HG02970 (cell line): ENCODE data around the gene SPINDOC.
"Not testable (repeated sequence)": the region's sequence is repeated elsewhere in the genome, so short reads cannot be mapped to it uniquely, and the experiment has no call there.

Experiments used
- ATAC-seq: cut with Tn5 transposase; IDR thresholded peaks from one replicate; pipeline ENCODE4 v1.9.1; 2021; ENCODE audit warnings: mild to moderate bottlenecking, moderate library complexity, moderate number of reproducible peaks; ENCODE audit not compliant: unreplicated experiment, low FRiP score

The SPINDOC gene

DNA sequence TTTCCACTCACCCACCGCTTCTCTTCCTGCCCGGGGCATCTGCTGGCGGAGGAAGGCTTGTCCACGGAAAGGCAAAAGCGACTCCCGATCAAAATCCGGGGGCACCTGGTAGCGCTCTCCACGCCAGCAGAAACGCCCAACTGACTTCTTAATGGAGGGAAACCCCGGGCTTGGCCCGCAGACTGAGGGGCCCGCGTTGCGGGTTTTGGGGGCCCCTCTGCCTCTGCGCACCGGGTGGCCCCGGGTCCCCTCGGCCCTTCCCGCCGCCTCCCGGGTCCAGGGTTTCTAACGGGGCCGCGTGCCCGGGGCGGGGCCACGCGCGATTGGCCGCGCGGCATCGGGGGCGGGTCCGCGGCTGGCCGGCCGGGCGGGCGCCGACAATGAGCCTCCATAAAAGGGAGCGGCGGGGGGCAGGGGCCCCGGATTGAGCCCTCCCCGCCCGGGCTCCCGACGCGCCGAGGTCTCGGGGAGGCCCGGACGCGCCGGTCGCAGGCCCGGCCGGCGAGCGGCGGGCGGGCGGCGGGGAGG lies at the start of gene SPINDOC:
TSS of gene SPINDOC (plus strand) at position 422 of the 528 bp plus-strand sequence. CDS start 231 bp downstream, outside the sequence.
- ATAC-seq, result peak; percentile 69

- no peak for ATAC-seq
These were observed 49.5 kb upstream of the SPINDOC start for GRCh38 chr11:63763496-63764339.

DNA sequence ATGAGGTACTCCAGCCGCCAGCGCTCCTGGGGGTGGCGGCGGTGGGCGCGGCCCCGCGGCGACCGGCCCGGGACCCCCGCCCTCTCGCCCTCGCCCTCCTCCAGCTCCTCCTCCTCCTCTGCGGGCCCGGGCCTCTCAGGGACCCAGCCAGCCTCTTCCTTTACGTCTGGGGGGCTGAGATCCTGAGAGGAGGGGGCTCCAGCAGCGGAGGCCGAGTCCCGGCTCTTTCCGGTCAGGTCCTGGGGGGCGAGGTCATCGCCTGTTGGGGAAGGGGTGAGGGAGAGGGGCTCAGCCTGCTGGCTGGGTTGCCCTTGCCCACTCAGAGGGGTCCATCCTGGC lies 48.9 kb upstream of the SPINDOC start:
- ATAC-seq, result no peak

DNA sequence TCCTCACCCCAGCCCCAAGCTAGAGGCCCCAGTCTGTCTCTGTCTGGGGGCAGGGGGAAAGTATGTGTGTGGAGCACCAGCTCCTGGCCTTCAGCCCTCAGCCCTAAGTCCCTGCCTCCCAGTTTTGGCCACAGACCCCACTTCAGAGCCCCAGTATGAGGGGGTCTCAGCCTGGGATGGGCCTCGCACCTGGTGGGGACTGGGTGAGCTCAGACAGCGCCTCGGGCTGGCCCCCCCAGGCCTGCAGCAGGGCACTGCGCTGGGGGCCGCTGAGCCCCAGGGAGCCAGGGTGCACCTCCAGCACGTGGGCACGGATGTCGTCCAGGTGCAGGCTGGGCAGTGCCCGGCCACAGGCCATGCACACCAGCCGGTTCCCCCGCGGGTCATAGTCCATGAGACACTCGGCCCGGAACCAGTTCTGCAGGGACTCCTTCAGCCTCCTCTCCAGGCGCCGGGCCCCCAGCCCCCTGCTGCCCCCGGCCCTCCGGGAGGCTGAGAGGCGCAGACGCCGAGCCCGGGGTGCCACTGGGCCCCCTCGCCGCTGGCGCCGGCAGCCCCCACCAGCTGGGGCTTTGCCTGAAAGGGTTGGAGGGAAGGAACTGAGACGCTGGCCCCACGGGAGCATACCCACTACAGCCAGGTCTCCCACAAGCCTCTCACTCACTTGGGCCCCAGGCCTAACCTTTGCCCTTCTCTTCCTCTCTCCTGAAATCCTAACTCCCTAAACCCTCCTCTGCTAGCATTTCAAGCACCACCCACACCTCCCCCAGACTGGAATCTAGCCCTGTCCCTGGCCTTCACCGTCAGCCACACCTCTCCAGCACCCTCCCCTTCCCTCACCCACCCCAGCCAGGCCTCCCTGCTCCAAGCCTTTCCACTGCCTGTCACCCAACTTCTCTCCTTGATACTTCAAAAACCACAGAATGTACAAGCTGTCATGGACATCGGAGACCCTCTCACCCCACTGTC lies 48.3 kb upstream of the SPINDOC start:
- ATAC-seq, result no peak

GRCh38 chr11:63765688-63766241 lies 47.5 kb upstream of the SPINDOC start:
- no peak for ATAC-seq

- ATAC-seq, result no peak
These were observed 46.6 kb upstream of the SPINDOC start for GRCh38 chr11:63766531-63767235.

- ATAC-seq, result no peak
These were observed 46.0 kb upstream of the SPINDOC start for GRCh38 chr11:63767267-63767564.

- peak; percentile 7 for ATAC-seq
These were observed 45.6 kb upstream of the SPINDOC start for GRCh38 chr11:63767565-63768236.

- ATAC-seq, result peak; percentile 52
These were observed 44.8 kb upstream of the SPINDOC start, which contains the start of gene ZFTA for GRCh38 chr11:63768237-63769041. Gene ZFTA (minus strand): TSS chr11:63768775. CDS start chr11:63768622, 153 bp downstream.

- peak; percentile 26 for ATAC-seq
These were observed 44.1 kb upstream of the SPINDOC start for GRCh38 chr11:63769042-63769713.

- no peak for ATAC-seq
These were observed 43.4 kb upstream of the SPINDOC start for GRCh38 chr11:63769714-63770455.

DNA sequence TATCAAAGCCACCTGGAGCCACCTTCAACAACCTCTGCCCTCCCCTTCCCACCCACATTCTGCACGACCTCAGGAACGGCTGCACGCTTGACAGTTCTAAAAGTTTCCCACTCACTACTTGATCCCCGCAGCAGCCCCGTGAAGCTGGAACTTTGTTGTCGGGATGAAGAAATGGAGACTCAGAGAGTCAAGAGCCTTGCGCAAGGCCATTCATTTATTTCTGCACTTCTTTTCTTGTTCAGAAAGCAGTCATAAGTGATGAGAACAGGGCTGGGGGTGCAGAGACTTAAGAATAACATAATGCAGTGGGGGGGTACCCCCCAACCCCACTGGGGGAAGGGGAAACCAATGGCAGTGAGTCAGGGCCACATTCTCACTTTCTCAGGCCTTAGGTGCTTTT lies 42.5 kb upstream of the SPINDOC start:
- no peak for ATAC-seq

DNA sequence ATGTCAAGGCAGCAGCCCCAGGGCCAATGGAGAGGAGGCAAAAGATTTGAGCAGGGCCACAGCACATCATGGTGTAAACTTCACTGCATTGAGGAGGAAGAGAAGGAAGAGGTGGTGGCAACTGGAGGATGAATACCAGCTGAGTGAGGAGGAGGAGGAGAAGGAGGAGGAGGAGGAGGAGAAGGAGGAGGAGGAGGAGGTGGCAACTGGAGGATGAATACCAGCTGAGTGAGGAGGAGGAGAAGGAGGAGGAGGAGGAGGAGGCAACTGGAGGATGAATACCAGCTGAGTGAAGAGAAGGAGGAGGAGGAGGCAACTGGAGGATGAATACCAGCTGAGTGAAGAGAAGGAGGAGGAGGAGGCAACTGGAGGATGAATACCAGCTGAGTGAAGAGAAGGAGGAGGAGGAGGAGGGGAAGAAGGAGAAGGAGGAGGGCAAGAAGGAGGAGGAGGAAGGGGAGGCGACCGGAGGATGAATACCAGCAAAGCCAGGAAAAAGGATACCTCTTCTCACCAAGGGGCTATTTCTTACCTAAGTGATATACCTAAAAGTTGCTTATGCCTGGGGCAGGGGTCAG lies 41.4 kb upstream of the SPINDOC start:
- not testable (repeated sequence) for ATAC-seq

- ATAC-seq, result no peak
These were observed 38.1 kb upstream of the SPINDOC start for GRCh38 chr11:63775191-63775590.

- no peak for ATAC-seq
These were observed 34.2 kb upstream of the SPINDOC start for GRCh38 chr11:63779039-63779438.

DNA sequence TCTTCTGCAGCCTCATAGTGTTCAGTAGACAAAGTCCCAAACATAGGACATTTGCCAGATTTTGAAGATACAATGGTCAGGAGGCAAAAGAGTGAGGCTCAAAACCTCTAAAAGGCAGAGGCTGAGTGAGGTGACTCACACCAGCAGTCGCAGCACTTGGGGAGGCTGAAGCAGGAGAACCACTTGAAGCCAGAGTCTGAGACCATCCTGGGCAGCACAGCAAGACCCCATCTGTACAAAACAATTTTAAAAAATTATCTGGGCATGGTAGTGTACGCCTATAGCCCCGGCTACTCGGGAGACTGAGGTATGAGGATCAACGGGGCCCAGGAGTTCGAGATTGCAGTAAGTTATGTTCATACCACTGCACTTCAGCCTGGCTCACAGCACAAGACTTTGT lies 30.5 kb upstream of the SPINDOC start:
- ATAC-seq, result no peak

- ATAC-seq, result no peak
These were observed 29.2 kb upstream of the SPINDOC start for GRCh38 chr11:63783925-63784592.
